ENCODE data around the gene PDXDC1.
"Not testable (repeated sequence)": the region's sequence is repeated elsewhere in the genome, so short reads cannot be mapped to it uniquely, and the experiment has no call there.

The PDXDC1 gene

GRCh38 chr16:15038689-15039088 lies 63.9 kb downstream of the PDXDC1 start:
- no peak for DNase-seq

GRCh38 chr16:15041271-15042004 lies 66.6 kb downstream of the PDXDC1 start:
- DNase-seq, result peak; percentile 15 to 29

GRCh38 chr16:15043344-15043743 lies 68.5 kb downstream of the PDXDC1 start:
- no peak for DNase-seq

- DNase-seq, result no peak
Measured at GRCh38 chr16:15044286-15044685, 69.5 kb downstream of the PDXDC1 start.

DNA sequence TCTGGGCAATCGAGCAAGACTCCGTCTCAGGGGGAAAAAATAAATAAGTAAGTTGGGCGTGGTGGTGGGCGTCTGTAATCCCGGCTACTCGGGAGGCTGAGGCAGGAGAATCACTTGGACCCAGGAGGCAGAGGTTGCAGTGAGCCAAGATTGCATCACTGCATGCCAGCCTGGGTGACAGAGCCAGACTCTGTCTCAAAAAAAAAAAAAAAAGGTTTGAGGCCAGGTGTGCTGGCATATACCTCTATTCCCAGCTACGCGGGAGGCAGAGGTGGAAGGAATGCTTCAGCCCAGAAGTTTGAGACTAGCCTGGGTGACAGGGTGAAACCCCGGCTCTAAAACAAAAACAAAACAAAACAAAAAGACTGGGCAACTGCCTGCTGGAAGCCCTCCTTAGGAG lies 70.4 kb downstream of the PDXDC1 start:
- not testable (repeated sequence) for DNase-seq

DNA sequence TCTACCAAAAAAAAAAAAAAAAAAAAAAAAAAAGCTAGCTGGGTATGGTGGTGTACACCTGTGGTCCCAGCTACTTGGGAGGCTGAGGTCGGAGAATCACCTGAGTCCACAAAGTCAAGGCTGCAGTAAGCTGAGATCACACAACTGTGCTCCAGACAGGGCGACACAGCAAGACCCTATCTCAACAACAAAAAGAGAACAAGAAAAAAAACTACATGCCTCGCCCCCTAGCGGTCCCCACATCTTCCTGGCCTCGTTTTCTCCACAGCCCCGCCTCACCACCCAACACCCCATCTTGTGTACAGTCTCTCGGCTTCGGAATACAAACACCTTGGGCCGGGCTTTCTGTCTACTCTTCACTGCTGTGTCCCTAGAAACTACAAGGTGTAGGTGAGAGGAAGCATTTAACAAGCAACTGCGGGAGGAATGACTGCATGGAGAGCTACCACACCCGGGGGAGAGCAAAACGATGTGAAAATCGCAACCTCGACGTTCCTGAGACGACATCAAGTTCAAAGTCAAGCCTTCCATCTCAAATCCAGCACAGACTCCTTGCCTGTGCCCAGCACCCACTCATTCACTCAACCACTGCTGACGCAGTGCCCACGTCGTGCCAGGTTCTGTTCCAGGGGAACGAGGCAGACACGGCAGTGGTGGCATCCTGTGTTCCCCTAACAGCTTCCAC lies 72.0 kb downstream of the PDXDC1 start:
- DNase-seq, result no peak

DNA sequence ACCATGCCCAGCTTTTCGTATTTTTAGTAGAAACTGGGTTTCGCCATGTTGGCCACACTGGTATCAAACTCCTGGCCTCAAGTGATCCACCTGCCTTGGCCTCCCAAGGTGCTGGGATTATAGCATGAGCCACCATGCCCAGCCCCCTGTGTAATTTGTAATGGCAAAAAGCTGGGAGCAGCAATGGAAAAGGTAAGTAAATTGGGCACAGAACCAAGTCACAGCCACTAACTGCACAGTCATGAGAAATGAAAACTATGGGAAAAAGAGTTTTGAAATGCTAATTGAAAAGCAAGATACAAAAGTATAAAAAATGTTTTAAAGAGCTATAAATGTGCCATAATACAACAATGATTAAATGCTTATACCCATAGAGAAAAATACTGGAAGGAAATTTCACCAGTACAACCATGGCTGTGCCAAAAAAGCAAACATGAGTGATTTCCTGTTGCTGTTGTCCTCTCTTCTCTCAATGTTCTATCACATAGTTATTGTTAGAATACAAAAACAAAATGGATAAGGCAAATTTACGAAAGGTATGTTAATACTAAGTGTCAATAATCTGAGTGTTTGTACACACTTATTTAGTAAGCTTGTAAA lies 74.9 kb downstream of the PDXDC1 start:
- no peak for DNase-seq

GRCh38 chr16:15050440-15050839 lies 75.6 kb downstream of the PDXDC1 start:
- not testable (repeated sequence) for DNase-seq

- DNase-seq, result no peak
Measured at GRCh38 chr16:15051387-15051951, 76.6 kb downstream of the PDXDC1 start.

GRCh38 chr16:15052747-15053476 lies 78.1 kb downstream of the PDXDC1 start:
- DNase-seq, result no peak

DNA sequence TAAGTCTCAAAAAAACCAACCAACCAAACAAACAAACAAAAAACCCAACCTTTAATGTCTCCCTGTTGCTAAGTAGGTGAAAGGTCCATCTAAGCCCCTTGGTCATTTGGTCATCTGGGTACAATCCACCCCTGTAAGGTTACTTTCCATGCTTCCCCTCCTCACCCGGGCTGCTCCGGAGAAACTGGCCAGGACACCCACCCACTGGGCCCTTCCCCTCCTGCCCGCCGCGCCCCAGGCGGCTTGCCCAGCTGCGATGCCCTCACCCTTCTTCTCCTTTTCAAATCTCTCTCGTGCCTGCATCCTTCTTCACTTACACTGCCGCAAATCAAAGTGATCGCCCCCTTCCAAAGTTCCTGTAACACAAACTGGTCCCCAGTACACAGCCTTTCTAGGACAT lies 79.1 kb downstream of the PDXDC1 start:
- DNase-seq, result no peak

DNA sequence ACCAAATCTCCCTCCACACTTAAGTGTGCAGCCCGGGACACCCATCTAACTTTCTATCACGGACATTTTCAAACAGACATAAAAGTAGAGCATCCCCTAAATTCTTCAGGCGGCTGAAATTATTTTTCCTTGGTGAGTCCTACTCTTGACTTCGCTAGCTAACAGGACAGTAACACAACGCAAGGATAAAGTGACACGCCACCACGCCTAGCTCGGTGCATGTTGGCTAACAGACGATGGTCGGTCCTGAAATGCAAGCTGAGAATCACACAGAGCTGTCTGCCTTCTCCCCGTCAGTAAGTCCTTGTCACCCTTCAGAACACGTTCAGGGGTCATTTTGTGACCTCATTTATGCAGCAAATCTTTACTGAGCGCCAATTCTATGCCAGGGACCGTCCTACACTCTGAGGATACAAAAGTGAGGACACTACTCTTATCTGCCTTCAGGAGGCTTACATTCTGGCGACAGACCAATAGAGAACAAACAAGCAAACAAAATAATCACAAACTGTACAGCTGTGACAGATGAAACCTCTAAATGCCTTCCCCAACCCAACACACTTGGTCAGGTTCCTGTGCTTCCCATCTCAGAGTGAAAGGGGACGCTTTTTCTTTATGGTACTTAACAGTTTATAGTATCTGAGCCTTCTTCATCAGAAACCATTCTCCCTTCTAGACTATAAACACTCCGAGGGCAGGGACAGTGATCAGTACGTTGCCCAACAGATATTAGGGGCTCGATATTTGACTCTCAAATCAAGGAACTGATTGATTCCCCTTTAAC lies 79.7 kb downstream of the PDXDC1 start:
- DNase-seq, result no peak

- DNase-seq, result peak; percentile 19 to 41
Measured at GRCh38 chr16:15055141-15056053, 80.6 kb downstream of the PDXDC1 start.

- no peak for DNase-seq
Measured at GRCh38 chr16:15057681-15058417, 83.0 kb downstream of the PDXDC1 start.

DNA sequence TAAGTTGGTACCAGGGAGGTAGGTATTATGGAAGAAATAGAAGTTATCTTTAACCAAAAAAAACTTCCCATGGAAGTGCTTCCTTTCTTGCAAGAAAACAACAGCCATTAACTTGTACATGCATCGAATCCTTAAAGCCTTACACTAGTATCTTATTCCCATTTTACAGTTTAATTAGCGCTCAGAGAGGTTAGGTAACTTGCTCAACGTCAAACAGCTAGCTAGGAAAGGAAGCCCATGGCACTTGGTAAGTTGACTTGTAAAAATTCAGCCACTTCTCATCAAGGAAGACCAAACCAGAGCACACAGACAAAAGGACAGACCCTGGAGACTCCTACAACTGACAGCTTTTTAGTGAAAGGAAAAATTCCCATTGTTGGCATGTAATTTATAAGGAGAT lies 84.5 kb downstream of the PDXDC1 start:
- no peak for DNase-seq

GRCh38 chr16:15062085-15062810 lies 87.4 kb downstream of the PDXDC1 start:
- DNase-seq, result not testable (repeated sequence)

- not testable (repeated sequence) for DNase-seq
Measured at GRCh38 chr16:15065961-15066360, 91.1 kb downstream of the PDXDC1 start.

DNA sequence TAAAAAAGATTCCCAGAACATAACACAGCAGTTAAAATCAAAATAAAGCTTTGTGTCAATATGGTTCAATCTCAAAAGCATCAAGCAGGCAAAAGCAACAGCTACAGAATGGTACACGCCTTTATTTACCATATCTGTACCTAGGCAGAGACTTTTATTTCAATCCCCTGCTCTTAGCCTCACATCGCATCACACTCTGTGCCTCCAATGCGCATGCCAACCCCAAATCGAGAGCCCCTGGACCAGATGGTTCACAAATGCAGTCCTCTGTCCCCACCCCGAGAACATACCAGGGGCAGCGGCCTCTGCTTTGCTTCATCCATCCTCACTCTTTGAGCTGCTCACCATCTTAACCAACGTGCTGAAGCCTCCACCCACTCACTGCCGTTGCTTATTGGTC lies 91.9 kb downstream of the PDXDC1 start:
- not testable (repeated sequence) for DNase-seq

DNA sequence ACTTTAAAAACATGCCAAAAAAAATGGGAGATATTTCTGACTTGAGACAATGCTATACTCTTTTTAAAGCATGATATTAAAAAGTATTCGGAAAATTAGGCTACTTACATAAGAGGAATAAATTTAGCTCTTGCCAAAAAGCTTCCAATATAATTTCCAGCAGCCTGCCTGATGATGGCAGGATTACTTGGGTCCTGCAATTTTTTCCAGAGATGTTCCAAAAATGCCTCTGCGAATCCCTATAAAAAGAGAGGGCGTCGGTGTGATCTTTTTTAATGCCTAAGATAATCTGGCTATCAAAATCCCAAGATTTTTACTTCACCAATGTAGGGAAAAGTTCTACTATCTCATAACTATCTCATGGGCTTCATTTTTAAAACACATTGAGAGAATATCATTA lies 96.2 kb downstream of the PDXDC1 start:
- DNase-seq, result not testable (repeated sequence)
